Activated naive CD4-positive, alpha-beta T cell treated with anti-CD3 and anti-CD28 coated beads for 36 hours (primary cell): ENCODE results near the gene CCDC85B. TPM values are rescaled to one million over a fixed set of nuclear protein-coding genes. Genes with fewer than 3 reads are reported as not detected.
"Not testable (repeated sequence)": the region's sequence is repeated elsewhere in the genome, so short reads cannot be mapped to it uniquely, and the experiment has no call there.

Source experiments
- CTCF ChIA-PET: fragments of 350-600 bp; sonication (Branson Sonifier 250); formaldehyde crosslinking; loops from one replicate; lab custom pipeline; 2021; ENCODE audit warnings: antibody characterized with exemption; lab: Charles Lee
- DNase-seq: peaks from one replicate; pipeline ENCODE4 v3.0.0-alpha.2; 2020
- H3K27ac Mint-ChIP-seq: one replicate; pipeline ENCODE4 v1.8.0; 2021; ENCODE audit warnings: mild to moderate bottlenecking, mixed read lengths
- H3K27me3 Mint-ChIP-seq: one replicate; pipeline ENCODE4 v1.8.0; 2021; ENCODE audit warnings: low read depth, mixed read lengths
- H3K36me3 Mint-ChIP-seq: one replicate; pipeline ENCODE4 v1.8.0; 2021; ENCODE audit warnings: low read depth, mixed read lengths
- H3K4me1 Mint-ChIP-seq: one replicate; pipeline ENCODE4 v1.8.0; 2021; ENCODE audit warnings: low read depth, mixed read lengths
- H3K4me3 Mint-ChIP-seq: one replicate; pipeline ENCODE4 v1.8.0; 2021; ENCODE audit warnings: mild to moderate bottlenecking, moderate library complexity, mixed read lengths
- H3K9me3 Mint-ChIP-seq: one replicate; pipeline ENCODE4 v1.8.0; 2021; ENCODE audit warnings: mixed read lengths
- intact Hi-C: fragments of 100-400 bp; cut with micrococcal nuclease; formaldehyde crosslinking; loops from one replicate; pipeline ENCODE4 v1.15.1; 2023
- total RNA-seq, 2 experiments: library from RNA; stranded (reverse); gene quantifications; one replicate each; pipeline ENCODE4 v1.2.3, GENCODE V29; 2021

Gene CCDC85B
- 10 to 100 TPM; 27.6 to 29.0 TPM for total RNA-seq

DNA sequence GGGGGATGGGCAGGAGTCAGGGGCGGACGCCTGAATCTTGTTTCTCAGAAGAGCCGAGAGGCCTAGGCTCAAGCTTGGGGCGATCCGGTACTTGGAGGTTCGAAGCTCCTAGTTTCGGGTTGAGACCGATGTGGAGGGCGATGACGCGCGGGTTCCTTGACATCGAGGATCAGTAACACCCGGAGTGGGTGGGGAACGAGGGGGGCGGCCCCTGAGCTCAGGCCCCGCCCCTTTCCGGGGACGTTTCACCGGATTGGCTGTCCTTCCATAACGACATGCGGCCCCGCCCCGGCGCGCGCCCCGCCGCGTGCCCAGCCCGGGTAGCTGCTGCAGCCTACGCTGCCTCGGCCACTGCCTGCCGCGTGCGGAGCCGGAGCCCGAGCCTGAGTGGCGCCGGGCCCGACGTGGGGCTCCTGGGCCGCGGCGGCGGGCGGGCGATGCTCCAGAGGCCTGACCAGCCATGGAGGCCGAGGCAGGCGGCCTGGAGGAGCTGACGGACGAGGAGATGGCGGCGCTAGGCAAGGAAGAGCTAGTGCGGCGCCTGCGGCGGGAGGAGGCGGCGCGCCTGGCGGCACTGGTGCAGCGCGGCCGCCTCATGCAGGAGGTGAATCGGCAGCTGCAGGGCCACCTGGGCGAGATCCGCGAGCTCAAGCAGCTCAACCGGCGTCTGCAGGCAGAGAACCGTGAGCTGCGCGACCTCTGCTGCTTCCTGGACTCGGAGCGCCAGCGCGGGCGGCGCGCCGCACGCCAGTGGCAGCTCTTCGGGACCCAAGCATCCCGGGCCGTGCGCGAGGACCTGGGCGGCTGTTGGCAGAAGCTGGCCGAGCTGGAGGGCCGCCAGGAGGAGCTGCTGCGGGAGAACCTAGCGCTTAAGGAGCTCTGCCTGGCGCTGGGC lies at the start of gene CCDC85B:
CCDC85B (plus strand) TSS at position 350 of the 895 bp plus-strand sequence; CDS start at position 461, 111 bp downstream.
- no peaks in the 10 kb centered on the region for H3K9me3 Mint-ChIP-seq
- peak within 1 kb of the TSS; percentile 97 for H3K4me3 Mint-ChIP-seq
- CTCF ChIA-PET: interaction anchor here (0.6 to 14.7 kb wide), 21 partner anchors 7 to 245 kb away, joined by 3 to 178 read pairs (median 5); partner anchors contain the start of genes CFL1, FOSL1 and MUS81
- intact Hi-C loops: loop anchor here (1.0 to 10.0 kb wide), 7 partner anchors 29 to 378 kb away; partner anchors contain the start of genes C11orf68, DRAP1, PACS1 and RAB1B
- peaks cover 29% of the 10 kb centered on the region for H3K36me3 Mint-ChIP-seq
- peaks cover 66% of the 10 kb centered on the region for H3K4me1 Mint-ChIP-seq
- peak within 1 kb of the TSS; percentile 95 for H3K27ac Mint-ChIP-seq
- H3K27me3 Mint-ChIP-seq: no peaks in the 10 kb centered on the region
- DNase-seq: peak; percentile 99

DNA sequence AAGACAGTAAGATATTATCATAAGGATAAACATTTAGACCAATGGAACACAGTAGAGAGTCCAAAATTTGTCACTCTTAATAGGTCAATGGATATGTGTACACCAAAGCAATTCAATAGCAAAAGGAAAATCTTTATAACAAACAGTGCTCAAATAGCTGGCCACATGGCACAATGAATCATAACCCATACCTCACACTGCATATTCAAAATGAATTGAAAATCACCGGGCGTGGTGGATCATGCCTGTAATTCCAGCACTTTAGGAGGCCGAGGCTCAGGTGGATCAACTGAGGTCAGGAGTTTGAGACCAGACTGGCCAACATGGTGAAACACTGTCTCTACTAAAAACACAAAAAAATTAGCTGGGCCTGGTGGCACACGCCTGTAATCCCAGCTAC lies 48.3 kb upstream of the CCDC85B start:
- Mint-ChIP-seq H3K36me3 (no peaks in the 10 kb centered on the region), H3K27ac (no peak overlapping the region), H3K4me3 (no peak overlapping the region), H3K9me3 (no peaks in the 10 kb centered on the region), H3K4me1 (no peaks in the 10 kb centered on the region), H3K27me3 (no peaks in the 10 kb centered on the region)
- no peak for DNase-seq
- intact Hi-C loops: no loop called here
- CTCF ChIA-PET: no interaction called here

DNA sequence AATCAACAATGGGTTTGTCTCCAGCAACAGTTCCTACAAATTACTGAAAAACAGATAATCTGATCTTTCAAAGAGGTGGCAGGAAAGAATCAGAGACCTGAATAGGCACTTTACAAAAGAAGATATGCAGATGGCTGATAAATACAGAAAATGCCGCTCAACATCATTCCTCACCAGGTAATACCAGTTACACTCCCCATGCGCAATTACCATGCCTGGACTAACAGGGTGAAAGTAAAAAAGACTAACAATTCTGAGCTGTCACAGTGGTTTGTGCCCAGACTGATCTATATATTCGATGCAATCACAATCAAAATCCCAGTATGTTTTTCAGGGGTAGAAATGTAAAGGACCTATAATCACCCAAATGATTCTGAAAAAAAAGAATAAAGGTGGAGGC lies 46.7 kb upstream of the CCDC85B start:
- H3K4me3 Mint-ChIP-seq: no peak overlapping the region
- no peak overlapping the region for H3K27ac Mint-ChIP-seq
- H3K27me3 Mint-ChIP-seq: no peaks in the 10 kb centered on the region
- no peaks in the 10 kb centered on the region for H3K9me3 Mint-ChIP-seq
- no peak for DNase-seq
- intact Hi-C loops: no loop called here
- no peaks in the 10 kb centered on the region for H3K4me1 Mint-ChIP-seq
- CTCF ChIA-PET: interaction anchor here (0.6 to 0.9 kb wide), 3 partner anchors 59 to 150 kb away, joined by 3 read pairs; no protein-coding TSS in a partner anchor
- no peaks in the 10 kb centered on the region for H3K36me3 Mint-ChIP-seq

DNA sequence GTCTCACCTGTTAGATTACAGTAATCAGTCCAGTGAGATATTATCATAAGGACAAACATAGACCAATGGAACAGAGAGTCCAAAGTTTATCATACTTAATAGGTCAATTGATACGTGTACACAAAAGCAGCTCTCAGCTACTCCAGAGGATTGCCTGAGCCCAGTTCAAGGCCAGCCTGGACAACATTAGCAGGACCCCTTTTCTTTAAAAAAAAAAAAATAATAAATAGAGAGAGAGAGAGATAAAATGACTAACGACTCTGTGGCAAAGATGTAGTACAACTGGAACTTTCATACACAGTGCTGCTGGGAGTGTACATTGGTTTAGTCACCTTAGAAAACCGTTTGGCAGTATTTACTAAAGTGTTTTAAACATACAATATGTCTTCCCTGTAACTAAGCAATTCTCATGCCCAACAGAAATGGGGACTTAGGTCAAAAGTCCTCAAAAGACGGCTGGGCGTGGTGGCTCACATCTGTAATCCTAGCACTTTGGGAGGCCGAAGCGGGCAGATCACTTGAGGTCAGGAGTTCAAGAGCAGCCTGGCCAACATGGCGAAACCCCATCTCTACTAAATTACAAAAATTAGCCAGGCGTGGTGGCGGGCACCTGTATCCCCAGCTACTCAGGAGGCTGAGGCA lies 46.1 kb upstream of the CCDC85B start:
- no peaks in the 10 kb centered on the region for H3K27me3 Mint-ChIP-seq
- no peak for DNase-seq
- intact Hi-C loops: no loop called here
- H3K4me3 Mint-ChIP-seq: no peak overlapping the region
- H3K27ac Mint-ChIP-seq: no peak overlapping the region
- H3K9me3 Mint-ChIP-seq: no peaks in the 10 kb centered on the region
- no peaks in the 10 kb centered on the region for H3K36me3 Mint-ChIP-seq
- H3K4me1 Mint-ChIP-seq: no peaks in the 10 kb centered on the region
- CTCF ChIA-PET: interaction anchor here (0.6 kb wide), 2 partner anchors 60 to 150 kb away, joined by 3 read pairs; no protein-coding TSS in a partner anchor

DNA sequence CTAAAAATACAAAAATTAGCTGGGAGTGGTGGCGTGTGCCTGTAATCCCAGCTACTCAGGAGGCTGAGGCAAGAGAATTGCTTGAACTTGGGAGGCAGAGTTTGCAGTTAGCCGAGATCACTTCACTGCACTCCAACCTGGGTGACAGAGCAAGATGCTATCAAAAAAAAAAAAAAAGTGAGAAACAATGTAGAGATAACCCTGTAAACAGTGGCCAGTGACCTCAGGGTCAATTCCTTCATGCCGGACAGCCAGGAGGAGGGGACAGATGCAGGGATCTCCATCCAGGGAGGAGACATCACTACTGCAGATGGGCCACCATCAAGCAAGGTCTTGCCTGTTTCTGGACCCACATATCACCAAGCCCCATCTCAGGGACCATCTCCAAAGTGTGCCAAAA lies 42.7 kb upstream of the CCDC85B start:
- intact Hi-C loops: no loop called here
- Mint-ChIP-seq H3K9me3 (peaks cover 8% of the 10 kb centered on the region), H3K27me3 (no peaks in the 10 kb centered on the region), H3K36me3 (peaks cover 13% of the 10 kb centered on the region), H3K4me3 (no peak overlapping the region), H3K27ac (no peak overlapping the region), H3K4me1 (peaks cover 1% of the 10 kb centered on the region)
- no peak for DNase-seq
- CTCF ChIA-PET: interaction anchor here (0.6 to 1.2 kb wide), 4 partner anchors 9 to 86 kb away, joined by 3 to 5 read pairs (median 4); no protein-coding TSS in a partner anchor

DNA sequence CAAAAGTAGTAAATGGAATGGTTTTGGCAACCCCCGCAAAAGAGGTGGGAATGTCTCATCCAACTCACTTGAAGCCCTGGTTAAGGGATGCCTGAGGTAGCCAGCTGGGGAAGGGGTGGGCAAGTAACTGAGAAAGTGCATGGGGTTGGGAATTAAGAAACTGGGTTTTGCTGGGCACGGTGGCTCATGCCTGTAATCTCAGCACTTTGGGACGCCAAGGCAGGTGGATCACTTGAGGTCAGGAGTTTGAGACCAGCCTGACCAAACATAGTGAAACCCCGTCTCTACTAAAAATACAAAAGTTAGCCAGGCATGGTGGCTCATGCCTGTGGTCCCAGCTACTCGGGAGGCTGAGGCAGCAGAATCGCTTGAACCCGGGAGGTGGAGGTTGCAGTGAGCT lies 41.8 kb upstream of the CCDC85B start:
- CTCF ChIA-PET: interaction anchor here (1.2 to 6.0 kb wide), 3 partner anchors 10 to 140 kb away, joined by 3 to 34 read pairs (median 4); no protein-coding TSS in a partner anchor
- H3K27ac Mint-ChIP-seq, H3K4me3 Mint-ChIP-seq, H3K9me3 Mint-ChIP-seq, DNase-seq, H3K4me1 Mint-ChIP-seq, H3K27me3 Mint-ChIP-seq, intact Hi-C loops: not testable (repeated sequence)
- H3K36me3 Mint-ChIP-seq: peaks cover 21% of the 10 kb centered on the region

DNA sequence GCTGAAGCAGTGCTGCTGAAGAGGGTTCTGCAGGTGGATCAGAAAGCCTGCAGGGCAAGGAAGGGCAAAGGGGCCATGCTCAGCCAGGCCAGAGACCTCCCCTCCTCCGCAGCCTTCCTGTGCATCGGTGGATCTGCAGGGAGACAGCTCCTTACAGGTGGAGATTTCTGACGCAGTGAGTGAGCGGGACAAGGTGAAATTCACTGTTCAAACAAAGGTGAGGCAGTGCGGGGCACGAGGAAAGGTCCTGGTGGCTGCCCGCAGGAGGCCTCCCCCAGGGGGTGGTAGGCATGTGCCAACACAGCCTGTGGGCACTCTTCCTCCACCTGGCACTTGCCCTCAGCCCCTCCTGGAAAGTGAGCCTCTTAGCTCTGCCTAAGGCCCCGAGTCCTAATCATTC lies 41.1 kb upstream of the CCDC85B start:
- Mint-ChIP-seq H3K9me3 (peaks cover 8% of the 10 kb centered on the region), H3K36me3 (peaks cover 28% of the 10 kb centered on the region), H3K27ac (no peak overlapping the region), H3K4me3 (no peak overlapping the region), H3K4me1 (peaks cover 11% of the 10 kb centered on the region), H3K27me3 (no peaks in the 10 kb centered on the region)
- CTCF ChIA-PET: interaction anchor here (1.4 to 6.0 kb wide), 4 partner anchors 32 to 139 kb away, joined by 4 to 34 read pairs (median 10); partner anchors contain the start of gene AP5B1
- intact Hi-C loops: no loop called here
- DNase-seq: no peak

DNA sequence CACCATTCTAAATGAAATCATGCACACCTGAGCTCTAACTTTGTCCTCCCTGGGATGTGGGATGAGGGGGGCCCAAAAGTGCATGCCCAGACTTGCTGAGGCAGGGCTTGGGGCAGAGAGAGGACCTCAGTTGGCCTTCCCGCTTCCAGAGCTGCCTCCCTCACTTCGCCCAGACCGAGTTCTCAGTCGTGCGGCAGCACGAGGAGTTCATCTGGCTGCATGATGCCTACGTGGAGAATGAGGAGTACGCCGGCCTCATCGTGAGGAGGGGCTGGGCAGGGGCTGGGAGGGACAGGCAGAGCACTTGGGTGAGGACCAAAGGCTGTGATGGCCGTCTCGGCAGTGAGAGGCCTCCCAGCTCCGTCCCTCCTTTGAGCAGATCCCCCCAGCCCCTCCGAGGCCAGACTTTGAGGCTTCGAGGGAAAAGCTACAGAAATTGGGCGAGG lies 40.7 kb upstream of the CCDC85B start:
- H3K27ac Mint-ChIP-seq: no peak overlapping the region
- CTCF ChIA-PET: interaction anchor here (1.4 to 6.0 kb wide), 4 partner anchors 11 to 70 kb away, joined by 4 to 34 read pairs (median 14); partner anchors contain the start of genes AP5B1 and MUS81
- intact Hi-C loops: no loop called here

DNA sequence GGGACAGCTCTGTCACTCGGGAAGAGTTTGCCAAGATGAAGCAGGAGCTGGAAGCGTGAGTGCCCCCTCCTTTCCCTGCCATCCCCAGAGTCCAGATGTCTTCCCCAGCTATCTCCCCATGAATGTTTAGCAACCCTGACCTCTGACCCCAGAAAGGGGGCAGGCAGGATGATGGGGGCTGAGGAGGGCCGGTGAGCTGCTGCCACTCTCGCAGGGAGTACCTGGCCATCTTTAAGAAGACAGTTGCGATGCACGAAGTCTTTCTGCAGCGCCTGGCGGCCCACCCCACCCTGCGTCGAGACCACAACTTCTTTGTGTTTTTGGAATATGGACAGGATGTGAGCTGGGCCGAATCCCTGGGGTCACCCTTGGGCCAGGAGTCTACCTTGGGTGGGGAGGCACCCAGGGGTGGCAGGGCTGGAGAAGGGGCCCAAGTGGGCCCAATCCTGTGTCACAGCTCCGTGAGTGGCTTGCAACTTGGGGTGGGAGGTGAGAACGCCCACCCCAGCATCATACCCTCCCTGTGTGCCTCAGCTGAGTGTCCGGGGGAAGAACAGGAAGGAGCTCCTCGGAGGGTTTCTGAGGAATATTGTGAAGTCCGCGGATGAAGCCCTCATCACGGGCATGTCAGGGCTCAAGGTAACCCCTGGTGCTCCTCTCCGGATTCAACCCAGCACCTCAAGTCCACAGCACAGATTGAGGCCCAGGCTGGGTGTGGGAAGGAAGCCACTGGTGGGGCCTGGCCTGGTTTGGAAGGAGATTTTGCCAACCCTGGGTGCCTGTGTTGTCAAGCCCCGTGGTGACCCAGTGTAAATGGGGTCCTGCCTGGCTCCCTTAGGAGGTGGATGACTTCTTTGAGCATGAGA lies 40.0 kb upstream of the CCDC85B start:
- no peak for DNase-seq
- H3K4me3 Mint-ChIP-seq: no peak overlapping the region
- H3K4me1 Mint-ChIP-seq: peaks cover 20% of the 10 kb centered on the region
- H3K9me3 Mint-ChIP-seq: peaks cover 8% of the 10 kb centered on the region
- CTCF ChIA-PET: interaction anchor here (1.3 to 6.0 kb wide), 7 partner anchors 10 to 70 kb away, joined by 3 to 34 read pairs (median 6); partner anchors contain the start of genes AP5B1, CCDC85B, FIBP and MUS81
- no peaks in the 10 kb centered on the region for H3K27me3 Mint-ChIP-seq
- peaks cover 36% of the 10 kb centered on the region for H3K36me3 Mint-ChIP-seq
- H3K27ac Mint-ChIP-seq: no peak overlapping the region
- intact Hi-C loops: no loop called here

More for the DNA sequence above, 40.7 kb upstream of the CCDC85B start:
- H3K36me3 Mint-ChIP-seq: peaks cover 32% of the 10 kb centered on the region
- no peaks in the 10 kb centered on the region for H3K27me3 Mint-ChIP-seq
- peaks cover 16% of the 10 kb centered on the region for H3K4me1 Mint-ChIP-seq
- DNase-seq: no peak
- H3K4me3 Mint-ChIP-seq: no peak overlapping the region
- H3K9me3 Mint-ChIP-seq: peaks cover 8% of the 10 kb centered on the region

DNA sequence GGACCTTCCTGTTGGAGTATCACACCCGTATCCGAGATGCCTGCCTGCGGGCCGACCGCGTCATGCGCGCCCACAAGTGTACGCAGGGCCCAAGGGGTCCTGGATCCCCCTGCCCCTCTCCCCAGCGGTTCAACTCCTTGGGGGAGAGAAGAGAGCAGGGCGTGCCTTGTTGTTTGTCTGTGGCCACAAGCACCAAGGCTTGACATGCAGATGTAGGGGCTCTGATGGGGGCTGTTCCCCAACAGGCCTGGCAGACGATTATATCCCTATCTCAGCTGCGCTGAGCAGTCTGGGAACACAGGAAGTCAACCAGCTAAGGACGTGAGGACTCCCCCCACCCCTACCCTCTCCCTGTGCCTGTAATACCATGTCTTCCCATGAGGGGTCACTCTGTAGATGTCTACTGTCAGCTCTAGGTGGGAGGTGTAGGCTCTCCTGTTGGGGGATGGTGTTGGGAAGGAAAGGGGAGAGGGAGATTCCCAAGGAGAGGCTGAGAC lies 39.3 kb upstream of the CCDC85B start:
- Mint-ChIP-seq H3K27ac (no peak overlapping the region), H3K27me3 (no peaks in the 10 kb centered on the region), H3K36me3 (peaks cover 43% of the 10 kb centered on the region), H3K4me3 (no peak overlapping the region), H3K4me1 (peaks cover 26% of the 10 kb centered on the region), H3K9me3 (peaks cover 8% of the 10 kb centered on the region)
- DNase-seq: peak; percentile 40
- CTCF ChIA-PET: interaction anchor here (0.6 to 6.0 kb wide), 13 partner anchors 9 to 194 kb away, joined by 3 to 34 read pairs (median 4); partner anchors contain the start of genes AP5B1, CCDC85B, FIBP and MUS81
- intact Hi-C loops: no loop called here
